HG03095 (cell line): ENCODE measurements around the gene CD24.
"Not testable (repeated sequence)": the region's sequence is repeated elsewhere in the genome, so short reads cannot be mapped to it uniquely, and the experiment has no call there.

ENCODE experiments used
- ATAC-seq: cut with Tn5 transposase; IDR thresholded peaks from one replicate; pipeline ENCODE4 v1.9.1; 2021; ENCODE audit warnings: moderate library complexity; ENCODE audit not compliant: unreplicated experiment

Gene CD24

GRCh38 chr6:106970769-106971168 is 3.8 kb downstream of the CD24 start:
- not testable (repeated sequence) for ATAC-seq

- no peak for ATAC-seq
Measured at GRCh38 chr6:106967936-106968555, 6.5 kb downstream of the CD24 start.

GRCh38 chr6:106966671-106967640 is 7.6 kb downstream of the CD24 start:
- ATAC-seq = no peak

GRCh38 chr6:106966229-106966628 is 8.3 kb downstream of the CD24 start:
- no peak for ATAC-seq

- no peak for ATAC-seq
Measured at GRCh38 chr6:106964954-106965353, 9.6 kb downstream of the CD24 start.

GRCh38 chr6:106964099-106964498 is 10.4 kb downstream of the CD24 start:
- no peak for ATAC-seq

- ATAC-seq = no peak
Measured at GRCh38 chr6:106963544-106963943, 11.0 kb downstream of the CD24 start.

- no peak for ATAC-seq
Measured at GRCh38 chr6:106961801-106962200, 12.7 kb downstream of the CD24 start.

- no peak for ATAC-seq
Measured at GRCh38 chr6:106961136-106961535, 13.4 kb downstream of the CD24 start.

- ATAC-seq = no peak
Measured at GRCh38 chr6:106959985-106960384, 14.5 kb downstream of the CD24 start.

GRCh38 chr6:106939848-106940247 is 34.7 kb downstream of the CD24 start:
- ATAC-seq = no peak

- ATAC-seq = no peak
Measured at GRCh38 chr6:106939208-106939607, 35.3 kb downstream of the CD24 start.

GRCh38 chr6:106927531-106928398 is 46.8 kb downstream of the CD24 start:
- ATAC-seq = no peak

GRCh38 chr6:106925948-106926347 is 48.6 kb downstream of the CD24 start:
- ATAC-seq = no peak

- ATAC-seq = no peak
Measured at GRCh38 chr6:106924694-106925523, 49.6 kb downstream of the CD24 start.

- ATAC-seq = no peak
Measured at GRCh38 chr6:106922626-106923025, 51.9 kb downstream of the CD24 start.
